ENCODE results near the gene TRIM72.

GRCh38 chr16:31251435-31251834 lies 37.5 kb downstream of the TRIM72 start:
- TF ChIP-seq CTCF (optimal IDR thresholded peaks at IDR 0.05 in 1 of 3, IDR thresholded peaks at IDR 0.05 in 1 of 3, conservative IDR thresholded peaks at IDR 0.05 in 1 of 3; ENCODE audit: extremely low read depth in 1 of 3, insufficient read depth in 2 of 3, low read length in 3 of 3) = no peak
- no peak for TF ChIP-seq EZH2 (IDR thresholded peaks at IDR 0.05; ENCODE audit: low read length)
